Vagina (tissue), 2 donors: Measurements from ENCODE around the gene PLEKHA8. TPM values are rescaled to one million over a fixed set of nuclear protein-coding genes. Genes with fewer than 3 reads are reported as not detected.

Experiments
- DNase-seq, 2 donors: peaks; one replicate each; pipeline ENCODE4 v3.0.0-alpha.2; 2017; ENCODE audit errors: extremely low spot score in 2 of 2
- H3K27ac ChIP-seq: fragments of 200-600 bp; sonication (generic); one replicate; pipeline ENCODE4 v1.5.1; 2019
- H3K27me3 ChIP-seq: fragments of 200-600 bp; sonication (generic); one replicate; pipeline ENCODE4 v1.5.1; 2019
- H3K36me3 ChIP-seq, 2 donors: fragments of 200-600 bp; sonication (generic); one replicate each; pipeline ENCODE4 v1.5.1; 2017 to 2019
- H3K4me1 ChIP-seq: fragments of 200-600 bp; sonication (generic); one replicate; pipeline ENCODE4 v1.5.1; 2019
- H3K4me3 ChIP-seq, 2 donors: fragments of 200-600 bp; sonication (generic); 1 replicate in 1 of 2; 2 replicates in 1 of 2; pipeline ENCODE4 v1.5.1; 2016 to 2019
- H3K9me3 ChIP-seq: fragments of 200-600 bp; sonication (generic); one replicate; pipeline ENCODE4 v1.5.1; 2019
- POLR2A ChIP-seq, 2 donors: fragments of 450-650 bp; IDR thresholded peaks; one replicate each; pipeline ENCODE4 v1.6.1; 2017; ENCODE audit warnings: antibody characterized with exemption in 2 of 2, mild to moderate bottlenecking in 2 of 2, moderate library complexity in 2 of 2
- POLR2AphosphoS5 ChIP-seq, 2 donors: sonication (generic); formaldehyde crosslinking; IDR thresholded peaks; one replicate each; pipeline ENCODE4 v1.9.0; 2017; ENCODE audit warnings: antibody characterized with exemption in 2 of 2, mild to moderate bottlenecking in 2 of 2, low read depth in 1 of 2; ENCODE audit not compliant: insufficient read depth in 1 of 2
- intact Hi-C: fragments of 100-400 bp; cut with DNase I; formaldehyde crosslinking; loops from one replicate; pipeline ENCODE4 v1.15.1; 2023
- total RNA-seq: library from RNA; depleted of rRNA; stranded (reverse); fragments of >200 nt; gene quantifications from one replicate; pipeline ENCODE4 v1.2.3, GENCODE V29; 2016
- TF ChIP-seq, protein P1 (sequence below), 3 experiments: fragments of 450-650 bp in 2 of 3; fragments of 200-600 bp in 1 of 3; sonication (generic) in 1 of 3; IDR thresholded peaks; one replicate each; pipeline ENCODE4 v1.5.1; 2017 to 2019; ENCODE audit warnings: antibody characterized with exemption in 3 of 3, mild to moderate bottlenecking in 2 of 3, moderate library complexity in 2 of 3

PLEKHA8 gene
- total RNA-seq, 1 donor from 2014 or later, result 12.3 TPM

DNA sequence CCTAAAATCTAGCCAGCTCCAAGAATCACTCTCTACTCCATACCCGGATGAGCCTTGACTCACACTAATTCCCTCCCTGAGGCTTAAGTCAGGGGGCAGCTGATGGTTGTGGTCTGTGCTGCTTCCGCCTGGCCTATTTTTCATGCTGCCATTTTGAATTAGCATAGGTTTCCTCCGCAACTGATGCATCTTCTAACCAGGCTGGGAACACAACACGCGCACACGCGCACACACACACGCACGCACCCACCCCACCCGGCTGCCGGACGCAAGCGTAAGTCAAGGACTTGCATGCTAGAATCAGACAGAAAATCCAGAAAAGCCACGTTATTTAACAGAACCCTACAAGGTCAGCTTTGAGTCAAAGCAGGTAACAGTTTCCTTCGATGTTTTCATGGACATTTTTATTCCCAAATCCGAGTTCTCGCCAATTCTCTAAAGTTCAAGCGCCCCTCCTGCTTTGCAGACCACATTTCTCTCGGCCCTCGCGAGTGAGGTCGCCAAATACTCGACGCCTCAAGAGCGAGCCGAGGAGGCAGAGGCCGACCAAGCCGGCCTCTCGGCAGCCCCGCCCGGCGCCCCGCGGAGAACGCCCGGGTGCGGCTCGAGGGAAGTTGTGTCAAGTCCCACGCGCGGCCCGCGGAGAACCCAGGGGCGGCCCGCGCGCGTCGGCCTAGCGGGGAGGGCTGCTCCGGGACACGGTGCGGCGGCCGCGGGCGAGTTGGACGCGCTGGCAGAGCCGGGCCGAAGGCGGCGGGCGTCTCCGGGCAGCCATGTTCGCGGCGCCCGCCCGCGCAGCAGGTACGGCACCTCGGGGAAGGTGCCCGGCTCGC is 39.6 kb upstream of the PLEKHA8 start:
- Histone ChIP-seq H3K4me3 (peak overlapping the region; percentile 64 to 73), H3K27ac (peak overlapping the region; percentile 95), H3K36me3 (no peaks in the 10 kb centered on the region), H3K27me3 (no peaks in the 10 kb centered on the region), H3K9me3 (no peaks in the 10 kb centered on the region), H3K4me1 (peaks cover 30% of the 10 kb centered on the region)
- no peak for DNase-seq
- intact Hi-C loops, result no loop called here
- TF ChIP-seq, protein P1, sequence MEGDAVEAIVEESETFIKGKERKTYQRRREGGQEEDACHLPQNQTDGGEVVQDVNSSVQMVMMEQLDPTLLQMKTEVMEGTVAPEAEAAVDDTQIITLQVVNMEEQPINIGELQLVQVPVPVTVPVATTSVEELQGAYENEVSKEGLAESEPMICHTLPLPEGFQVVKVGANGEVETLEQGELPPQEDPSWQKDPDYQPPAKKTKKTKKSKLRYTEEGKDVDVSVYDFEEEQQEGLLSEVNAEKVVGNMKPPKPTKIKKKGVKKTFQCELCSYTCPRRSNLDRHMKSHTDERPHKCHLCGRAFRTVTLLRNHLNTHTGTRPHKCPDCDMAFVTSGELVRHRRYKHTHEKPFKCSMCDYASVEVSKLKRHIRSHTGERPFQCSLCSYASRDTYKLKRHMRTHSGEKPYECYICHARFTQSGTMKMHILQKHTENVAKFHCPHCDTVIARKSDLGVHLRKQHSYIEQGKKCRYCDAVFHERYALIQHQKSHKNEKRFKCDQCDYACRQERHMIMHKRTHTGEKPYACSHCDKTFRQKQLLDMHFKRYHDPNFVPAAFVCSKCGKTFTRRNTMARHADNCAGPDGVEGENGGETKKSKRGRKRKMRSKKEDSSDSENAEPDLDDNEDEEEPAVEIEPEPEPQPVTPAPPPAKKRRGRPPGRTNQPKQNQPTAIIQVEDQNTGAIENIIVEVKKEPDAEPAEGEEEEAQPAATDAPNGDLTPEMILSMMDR (IDR thresholded peaks at IDR 0.05), result no peak
- TF ChIP-seq POLR2A (IDR thresholded peaks at IDR 0.05), result no peak
- peak in 1 of 2 donors; percentile 56 for TF ChIP-seq POLR2AphosphoS5 (IDR thresholded peaks at IDR 0.05; ENCODE audit: insufficient read depth in 1 of 2, low read depth in 1 of 2)

DNA sequence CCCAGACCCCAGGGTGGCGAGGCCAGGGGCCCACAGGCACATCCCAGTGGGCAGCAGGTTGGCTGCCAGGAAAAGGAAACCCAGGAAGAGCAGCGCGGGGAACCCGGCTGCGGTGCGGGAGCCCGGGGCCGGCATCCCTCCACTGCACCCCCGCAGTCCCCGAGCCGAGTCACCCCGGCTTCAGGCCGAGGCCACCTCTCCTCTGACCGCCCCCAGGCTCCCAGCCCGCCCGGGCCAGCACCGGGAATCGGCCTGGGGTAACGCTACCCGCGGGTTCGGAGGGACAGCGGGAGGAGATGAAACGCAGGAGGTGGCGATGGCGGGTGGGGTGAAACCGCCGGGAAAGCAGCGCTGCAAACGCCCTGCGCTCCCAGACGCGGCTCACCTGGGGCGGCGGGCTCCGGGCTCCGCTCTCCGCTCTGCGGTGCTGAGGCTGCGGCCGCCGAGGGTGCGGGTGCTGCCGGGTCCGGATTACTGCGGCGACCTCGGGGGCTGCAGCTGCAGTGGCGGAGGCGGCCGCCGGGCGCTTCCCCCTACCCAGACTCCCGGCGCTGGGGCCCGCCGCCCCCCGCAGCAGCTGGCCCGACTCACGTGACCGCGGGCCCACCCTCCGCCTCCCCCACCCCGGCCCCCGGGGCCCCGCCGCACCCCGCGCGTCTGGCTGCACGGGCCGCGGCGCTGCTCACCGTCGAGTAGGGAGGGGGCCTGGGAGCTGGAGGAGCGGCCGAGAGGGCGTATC is 38.8 kb upstream of the PLEKHA8 start, which contains the start of gene SCRN1:
Gene SCRN1, minus strand, starts transcription at position 545 of the 739 bp plus-strand sequence. CDS start 20,734 bp downstream, outside the sequence.
- Histone ChIP-seq H3K36me3 (no peaks in the 10 kb centered on the region), H3K4me1 (peaks cover 30% of the 10 kb centered on the region), H3K9me3 (no peaks in the 10 kb centered on the region), H3K27ac (peak within 1 kb of the TSS; percentile 95), H3K4me3 (peak within 1 kb of the TSS; percentile 64 to 73), H3K27me3 (no peaks in the 10 kb centered on the region)
- intact Hi-C loops, result no loop called here
- DNase-seq, result no peak
- TF ChIP-seq, protein P1 (IDR thresholded peaks at IDR 0.05), result no peak
- TF ChIP-seq POLR2A (IDR thresholded peaks at IDR 0.05), result peak in 1 of 2 donors; percentile 58
- peak in 1 of 2 donors; percentile 38 for TF ChIP-seq POLR2AphosphoS5 (IDR thresholded peaks at IDR 0.05; ENCODE audit: insufficient read depth in 1 of 2, low read depth in 1 of 2)

DNA sequence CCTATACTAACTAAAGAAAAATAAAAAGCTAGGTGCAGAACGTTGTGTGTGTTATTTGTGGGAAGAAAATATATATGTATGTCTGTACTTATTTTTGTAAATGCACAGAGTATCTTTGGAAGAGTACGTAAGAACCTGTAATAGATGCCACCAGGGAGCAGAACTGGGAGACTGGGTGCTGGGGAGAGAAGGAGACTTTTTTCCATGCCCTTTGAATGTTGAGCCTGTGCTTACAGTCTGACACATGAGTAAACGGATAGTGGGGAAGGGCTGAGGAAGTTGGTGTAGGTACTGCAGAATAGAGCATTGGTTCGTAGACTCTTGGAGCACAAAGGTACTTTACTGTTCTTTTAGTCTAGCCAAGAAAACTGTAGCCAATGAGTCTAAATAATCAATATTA is 37.3 kb upstream of the PLEKHA8 start:
- no peak for TF ChIP-seq POLR2AphosphoS5 (IDR thresholded peaks at IDR 0.05; ENCODE audit: insufficient read depth in 1 of 2, low read depth in 1 of 2)
- no peak for TF ChIP-seq POLR2A (IDR thresholded peaks at IDR 0.05)
- TF ChIP-seq, protein P1 (IDR thresholded peaks at IDR 0.05), result no peak

DNA sequence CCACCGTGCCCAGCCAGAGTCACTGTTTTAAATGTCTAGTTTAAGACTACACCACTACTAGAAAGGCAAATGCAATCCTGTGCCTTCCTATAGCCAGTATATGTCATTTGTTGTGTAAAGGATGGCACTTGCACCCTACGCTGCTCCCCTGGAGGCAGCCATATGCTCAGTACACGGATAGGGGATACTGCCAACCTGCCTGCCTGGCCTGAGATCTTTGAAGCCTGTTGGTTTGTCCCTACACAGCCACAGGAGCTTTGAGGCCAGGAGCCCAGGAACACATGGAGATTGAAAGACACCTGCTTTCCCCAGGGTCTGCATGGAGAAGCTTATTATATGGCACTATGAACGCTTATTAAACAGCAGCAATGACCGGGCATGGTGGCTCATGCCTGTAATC is 36.3 kb upstream of the PLEKHA8 start:
- intact Hi-C loops, result no loop called here
- no peak for DNase-seq
- TF ChIP-seq POLR2AphosphoS5 (IDR thresholded peaks at IDR 0.05; ENCODE audit: insufficient read depth in 1 of 2, low read depth in 1 of 2) (no peak), POLR2A (IDR thresholded peaks at IDR 0.05) (no peak)
- TF ChIP-seq, protein P1 (IDR thresholded peaks at IDR 0.05), result no peak

More for the DNA sequence above, 37.3 kb upstream of the PLEKHA8 start:
- intact Hi-C loops, result no loop called here
- Histone ChIP-seq H3K4me3 (no peak overlapping the region), H3K27me3 (no peaks in the 10 kb centered on the region), H3K9me3 (no peaks in the 10 kb centered on the region), H3K4me1 (peaks cover 30% of the 10 kb centered on the region), H3K36me3 (no peaks in the 10 kb centered on the region), H3K27ac (no peak overlapping the region)
- DNase-seq, result no peak

More for the DNA sequence above, 36.3 kb upstream of the PLEKHA8 start:
- Histone ChIP-seq H3K9me3 (no peaks in the 10 kb centered on the region), H3K4me3 (no peak overlapping the region), H3K36me3 (no peaks in the 10 kb centered on the region), H3K27me3 (no peaks in the 10 kb centered on the region), H3K27ac (no peak overlapping the region), H3K4me1 (peaks cover 26% of the 10 kb centered on the region)
